Measurements from ENCODE around the gene RABGEF1. TPM values are rescaled to one million over a fixed set of nuclear protein-coding genes. Genes with fewer than 3 reads are reported as not detected.
"Not testable (repeated sequence)": the region's sequence is repeated elsewhere in the genome, so short reads cannot be mapped to it uniquely, and the experiment has no call there.

RABGEF1 gene
- total and polyA plus RNA-seq, 2 donors, result 22.9 to 30.1 TPM

- not testable (repeated sequence) for H3K36me3 ChIP-seq (ENCODE audit: insufficient read depth); H3K4me1 ChIP-seq (ENCODE audit: insufficient read depth); DNase-seq (ENCODE audit: extremely low spot score)
- WGBS, result under 1% methylated on average over 54 of the region's 54 CpGs
- Histone ChIP-seq H3K4me3 (ENCODE audit: low read depth, low read length) (peak overlapping the region; percentile 77), H3K27ac (ENCODE audit: low read depth) (peak overlapping the region; percentile 96)
These were observed 612 bp downstream of the RABGEF1 start for GRCh38 chr7:66740980-66741709.

GRCh38 chr7:66741710-66742049 lies 1.1 kb downstream of the RABGEF1 start:
- Histone ChIP-seq H3K4me3 (ENCODE audit: low read depth, low read length) (peak overlapping the region; percentile 77), H3K4me1 (ENCODE audit: insufficient read depth) (no peaks in the 10 kb centered on the region), H3K36me3 (ENCODE audit: insufficient read depth) (no peaks in the 10 kb centered on the region), H3K27ac (ENCODE audit: low read depth) (peak overlapping the region; percentile 96)
- WGBS, result 34% methylated on average over 17 of the region's 17 CpGs
- DNase-seq (ENCODE audit: extremely low spot score), result no peak

GRCh38 chr7:66742298-66742697 lies 1.8 kb downstream of the RABGEF1 start:
- WGBS, result 45% methylated on average over 4 of the region's 4 CpGs
- H3K4me1 ChIP-seq (ENCODE audit: insufficient read depth); DNase-seq (ENCODE audit: extremely low spot score); H3K36me3 ChIP-seq (ENCODE audit: insufficient read depth); H3K27ac ChIP-seq (ENCODE audit: low read depth); H3K4me3 ChIP-seq (ENCODE audit: low read depth, low read length): not testable (repeated sequence)

- H3K4me1 ChIP-seq (ENCODE audit: insufficient read depth), result no peaks in the 10 kb centered on the region
- H3K4me3 ChIP-seq (ENCODE audit: low read depth, low read length), result no peak overlapping the region
- H3K36me3 ChIP-seq (ENCODE audit: insufficient read depth), result no peaks in the 10 kb centered on the region
- no peak for DNase-seq (ENCODE audit: extremely low spot score)
- WGBS, result 93% methylated on average over 9 of the region's 9 CpGs
- no peak overlapping the region for H3K27ac ChIP-seq (ENCODE audit: low read depth)
These were observed 3.4 kb downstream of the RABGEF1 start for GRCh38 chr7:66743920-66744319.

- no peaks in the 10 kb centered on the region for H3K4me1 ChIP-seq (ENCODE audit: insufficient read depth)
- no peak overlapping the region for H3K27ac ChIP-seq (ENCODE audit: low read depth)
- H3K4me3 ChIP-seq (ENCODE audit: low read depth, low read length), result no peak overlapping the region
- DNase-seq (ENCODE audit: extremely low spot score), result no peak
- WGBS, result 95% methylated on average over 2 of the region's 2 CpGs
- no peaks in the 10 kb centered on the region for H3K36me3 ChIP-seq (ENCODE audit: insufficient read depth)
These were observed 6.9 kb downstream of the RABGEF1 start for GRCh38 chr7:66747385-66747784.

GRCh38 chr7:66747881-66748511 lies 7.5 kb downstream of the RABGEF1 start:
- Histone ChIP-seq H3K27ac (ENCODE audit: low read depth) (no peak overlapping the region), H3K4me1 (ENCODE audit: insufficient read depth) (no peaks in the 10 kb centered on the region), H3K36me3 (ENCODE audit: insufficient read depth) (no peaks in the 10 kb centered on the region), H3K4me3 (ENCODE audit: low read depth, low read length) (no peak overlapping the region)
- 61% methylated on average over 10 of the region's 10 CpGs for WGBS
- DNase-seq (ENCODE audit: extremely low spot score), result no peak

- Histone ChIP-seq H3K27ac (ENCODE audit: low read depth) (no peak overlapping the region), H3K36me3 (ENCODE audit: insufficient read depth) (no peaks in the 10 kb centered on the region), H3K4me3 (ENCODE audit: low read depth, low read length) (no peak overlapping the region), H3K4me1 (ENCODE audit: insufficient read depth) (no peaks in the 10 kb centered on the region)
- DNase-seq (ENCODE audit: extremely low spot score), result no peak
- 47% methylated on average over 4 of the region's 4 CpGs for WGBS
These were observed 8.3 kb downstream of the RABGEF1 start for GRCh38 chr7:66748791-66749190.

GRCh38 chr7:66751945-66752344 lies 11.4 kb downstream of the RABGEF1 start:
- Histone ChIP-seq H3K27ac (ENCODE audit: low read depth) (no peak overlapping the region), H3K4me3 (ENCODE audit: low read depth, low read length) (no peak overlapping the region), H3K4me1 (ENCODE audit: insufficient read depth) (no peaks in the 10 kb centered on the region), H3K36me3 (ENCODE audit: insufficient read depth) (no peaks in the 10 kb centered on the region)
- DNase-seq (ENCODE audit: extremely low spot score), result no peak
- WGBS, result 95% methylated on average over 8 of the region's 8 CpGs

GRCh38 chr7:66754541-66754940 lies 14.0 kb downstream of the RABGEF1 start:
- Histone ChIP-seq H3K4me1 (ENCODE audit: insufficient read depth) (no peaks in the 10 kb centered on the region), H3K36me3 (ENCODE audit: insufficient read depth) (no peaks in the 10 kb centered on the region), H3K4me3 (ENCODE audit: low read depth, low read length) (no peak overlapping the region), H3K27ac (ENCODE audit: low read depth) (no peak overlapping the region)
- no peak for DNase-seq (ENCODE audit: extremely low spot score)
- 85% methylated on average over 4 of the region's 4 CpGs for WGBS

- not testable (repeated sequence) for DNase-seq (ENCODE audit: extremely low spot score); H3K27ac ChIP-seq (ENCODE audit: low read depth); H3K4me3 ChIP-seq (ENCODE audit: low read depth, low read length); H3K4me1 ChIP-seq (ENCODE audit: insufficient read depth); H3K36me3 ChIP-seq (ENCODE audit: insufficient read depth)
- WGBS, result over 99% methylated on average over 4 of the region's 4 CpGs
These were observed 14.5 kb downstream of the RABGEF1 start for GRCh38 chr7:66755059-66755458.

- H3K27ac ChIP-seq (ENCODE audit: low read depth); DNase-seq (ENCODE audit: extremely low spot score); H3K4me3 ChIP-seq (ENCODE audit: low read depth, low read length); H3K4me1 ChIP-seq (ENCODE audit: insufficient read depth); H3K36me3 ChIP-seq (ENCODE audit: insufficient read depth): not testable (repeated sequence)
- whole genome bisulfite sequencing, result 97% methylated on average over 2 of the region's 3 CpGs
These were observed 15.7 kb downstream of the RABGEF1 start for GRCh38 chr7:66756227-66756626.

GRCh38 chr7:66756889-66757288 lies 16.4 kb downstream of the RABGEF1 start:
- Histone ChIP-seq H3K4me3 (ENCODE audit: low read depth, low read length) (no peak overlapping the region), H3K4me1 (ENCODE audit: insufficient read depth) (no peaks in the 10 kb centered on the region), H3K36me3 (ENCODE audit: insufficient read depth) (no peaks in the 10 kb centered on the region), H3K27ac (ENCODE audit: low read depth) (no peak overlapping the region)
- DNase-seq (ENCODE audit: extremely low spot score), result no peak

- 80% methylated on average over 6 of the region's 6 CpGs for WGBS
- no peak for DNase-seq (ENCODE audit: extremely low spot score)
- no peak overlapping the region for H3K27ac ChIP-seq (ENCODE audit: low read depth)
- H3K4me1 ChIP-seq (ENCODE audit: insufficient read depth), result no peaks in the 10 kb centered on the region
- H3K36me3 ChIP-seq (ENCODE audit: insufficient read depth), result no peaks in the 10 kb centered on the region
- no peak overlapping the region for H3K4me3 ChIP-seq (ENCODE audit: low read depth, low read length)
These were observed 17.4 kb downstream of the RABGEF1 start for GRCh38 chr7:66757939-66758338.

GRCh38 chr7:66758950-66759628 lies 18.6 kb downstream of the RABGEF1 start:
- Histone ChIP-seq H3K36me3 (ENCODE audit: insufficient read depth) (no peaks in the 10 kb centered on the region), H3K4me3 (ENCODE audit: low read depth, low read length) (no peak overlapping the region), H3K27ac (ENCODE audit: low read depth) (no peak overlapping the region), H3K4me1 (ENCODE audit: insufficient read depth) (no peaks in the 10 kb centered on the region)
- WGBS, result 89% methylated on average over 9 of the region's 9 CpGs
- DNase-seq (ENCODE audit: extremely low spot score), result no peak
